Measurements from ENCODE around the gene GLI1. TPM values are rescaled to one million over a fixed set of nuclear protein-coding genes. Genes with fewer than 3 reads are reported as not detected.

GLI1 gene
- total RNA-seq, result 1.1 and 1.3 TPM in 2 replicates

DNA sequence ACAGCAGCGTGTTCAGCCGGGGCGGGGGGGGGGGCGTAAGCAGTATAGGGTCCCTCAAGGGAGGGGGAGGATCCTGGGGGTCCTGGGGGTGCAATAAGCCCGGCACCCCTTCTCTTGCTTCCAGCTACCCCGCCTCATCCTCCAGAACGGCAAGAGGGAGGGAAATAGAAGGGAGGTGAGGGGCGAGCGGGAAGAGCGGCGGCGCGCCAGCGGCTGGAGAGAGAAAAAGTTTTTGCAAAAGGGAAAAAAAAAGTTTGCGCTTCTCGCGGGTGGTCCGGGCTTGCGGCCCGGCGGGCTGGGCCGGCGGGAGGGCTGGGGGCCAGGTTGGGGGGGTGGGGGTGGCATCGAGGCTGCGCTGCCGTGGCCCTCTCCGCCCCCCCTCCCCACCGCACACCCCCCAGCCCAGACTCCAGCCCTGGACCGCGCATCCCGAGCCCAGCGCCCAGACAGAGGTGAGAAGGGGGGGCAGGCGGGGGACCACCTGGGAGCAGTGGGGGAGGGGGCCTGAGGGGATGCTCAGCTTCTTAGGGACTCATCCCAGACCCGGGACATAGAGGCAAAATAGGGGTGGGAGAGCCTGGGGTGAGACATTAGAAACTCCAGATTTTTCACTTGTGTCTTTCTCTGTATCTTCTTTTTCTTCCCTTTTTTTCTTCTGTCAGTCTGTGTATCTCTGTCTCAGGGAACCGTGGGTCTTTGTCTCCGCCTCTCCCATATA is at the start of gene GLI1:
Gene GLI1, plus strand, starts transcription at position 36 of the 718 bp plus-strand sequence. CDS start 3,907 bp downstream, outside the sequence.

DNA sequence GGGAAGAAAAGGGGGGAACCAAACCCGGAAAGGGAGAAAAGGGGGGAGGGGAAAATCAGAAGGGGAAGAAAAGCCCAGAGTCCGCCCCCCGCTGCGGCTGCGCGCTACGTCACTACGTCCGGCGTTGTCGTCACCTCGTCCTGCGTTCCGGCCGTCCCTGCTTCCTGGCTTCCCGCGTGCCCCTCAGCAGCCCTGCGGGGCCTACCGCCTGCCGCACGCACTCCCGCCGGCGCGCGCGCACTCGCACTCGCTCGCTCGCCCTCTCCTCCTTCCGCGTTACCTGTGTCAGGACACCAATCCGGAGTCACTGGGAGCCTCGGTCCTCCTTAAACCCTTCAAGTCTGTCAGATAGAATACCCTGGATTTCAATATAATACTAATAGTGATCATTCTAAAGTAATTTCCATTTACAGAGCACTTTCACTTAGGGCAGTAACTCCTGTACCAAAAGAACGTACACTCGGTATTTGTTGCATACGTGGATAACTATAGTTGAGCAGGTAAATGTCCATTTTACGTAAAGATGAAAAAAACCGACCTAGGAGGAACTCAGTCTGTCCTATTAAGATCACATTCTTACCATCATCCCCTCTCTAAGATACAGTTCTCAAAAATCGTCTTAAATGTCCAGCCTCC is 28.5 kb upstream of the GLI1 start, which contains the start of gene R3HDM2:
Gene R3HDM2, minus strand, starts transcription at position 113 of the 636 bp plus-strand sequence. CDS start 120,615 bp downstream, outside the sequence.

DNA sequence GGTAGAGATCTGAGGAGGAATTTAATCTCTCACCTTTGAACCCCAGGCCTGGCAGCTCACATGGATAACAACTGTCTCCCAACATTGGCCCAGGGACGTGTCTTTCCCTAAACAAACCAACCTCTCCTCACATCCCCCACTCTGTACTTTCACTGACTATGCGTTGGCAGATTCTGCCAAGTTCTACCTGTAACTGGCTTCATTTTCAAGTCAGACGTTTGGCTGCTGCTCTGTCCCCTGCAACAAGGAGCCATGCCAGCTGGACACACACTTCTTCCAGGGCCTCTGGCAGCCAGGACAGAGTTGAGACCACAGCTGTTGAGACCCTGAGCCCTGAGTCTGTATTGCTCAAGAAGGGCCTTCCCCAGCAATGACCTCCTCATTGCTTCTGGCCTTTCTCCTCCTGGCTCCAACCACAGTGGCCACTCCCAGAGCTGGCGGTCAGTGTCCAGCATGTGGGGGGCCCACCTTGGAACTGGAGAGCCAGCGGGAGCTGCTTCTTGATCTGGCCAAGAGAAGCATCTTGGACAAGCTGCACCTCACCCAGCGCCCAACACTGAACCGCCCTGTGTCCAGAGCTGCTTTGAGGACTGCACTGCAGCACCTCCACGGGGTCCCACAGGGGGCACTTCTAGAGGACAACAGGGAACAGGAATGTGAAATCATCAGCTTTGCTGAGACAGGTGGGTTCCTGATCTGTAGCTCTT is 24.9 kb upstream of the GLI1 start, which contains the start of gene INHBC:
Gene INHBC, plus strand, starts transcription at position 268 of the 707 bp plus-strand sequence. Its CDS starts 103 bp downstream, at position 371.

DNA sequence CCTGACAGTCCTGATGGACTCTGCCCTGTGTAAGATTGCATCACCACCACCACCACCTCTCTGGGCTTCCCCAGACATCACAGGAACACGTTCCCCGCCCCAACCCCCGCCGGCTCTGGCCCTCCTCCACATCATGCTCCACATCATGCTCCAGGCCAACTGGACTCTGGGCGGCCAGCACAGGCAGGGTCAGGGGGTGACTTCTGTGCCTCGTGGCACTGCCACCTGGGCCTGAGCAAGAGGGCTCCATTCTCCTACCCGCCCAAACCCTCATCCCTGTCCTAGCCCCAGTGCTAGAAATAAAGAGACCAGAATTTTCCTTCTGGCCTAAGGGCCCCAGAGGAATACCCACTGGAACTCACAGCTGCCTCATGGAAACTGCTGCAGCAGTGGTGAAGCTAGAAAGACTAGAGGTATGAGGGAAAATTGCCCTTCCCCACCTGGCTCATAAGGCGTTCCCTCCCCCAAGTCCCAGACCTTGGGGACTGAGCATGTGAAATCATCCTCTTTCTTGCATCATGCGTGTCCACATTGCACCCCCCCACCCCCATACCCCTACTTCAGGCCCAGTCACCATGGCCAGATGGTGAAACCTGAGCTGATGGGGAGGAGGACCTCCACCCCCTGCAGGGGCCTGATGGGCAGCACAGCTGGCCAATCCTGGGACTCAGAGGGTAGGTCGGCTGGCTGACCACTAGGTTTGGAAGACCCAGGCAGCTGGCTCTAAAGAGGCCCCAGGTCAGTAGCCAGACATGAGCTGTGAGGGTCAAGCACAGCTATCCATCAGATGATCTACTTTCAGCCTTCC is 4.8 kb upstream of the GLI1 start, which contains the start of gene INHBE:
Gene INHBE, plus strand, starts transcription at position 742 of the 808 bp plus-strand sequence. CDS start 230 bp downstream, outside the sequence.

DNA sequence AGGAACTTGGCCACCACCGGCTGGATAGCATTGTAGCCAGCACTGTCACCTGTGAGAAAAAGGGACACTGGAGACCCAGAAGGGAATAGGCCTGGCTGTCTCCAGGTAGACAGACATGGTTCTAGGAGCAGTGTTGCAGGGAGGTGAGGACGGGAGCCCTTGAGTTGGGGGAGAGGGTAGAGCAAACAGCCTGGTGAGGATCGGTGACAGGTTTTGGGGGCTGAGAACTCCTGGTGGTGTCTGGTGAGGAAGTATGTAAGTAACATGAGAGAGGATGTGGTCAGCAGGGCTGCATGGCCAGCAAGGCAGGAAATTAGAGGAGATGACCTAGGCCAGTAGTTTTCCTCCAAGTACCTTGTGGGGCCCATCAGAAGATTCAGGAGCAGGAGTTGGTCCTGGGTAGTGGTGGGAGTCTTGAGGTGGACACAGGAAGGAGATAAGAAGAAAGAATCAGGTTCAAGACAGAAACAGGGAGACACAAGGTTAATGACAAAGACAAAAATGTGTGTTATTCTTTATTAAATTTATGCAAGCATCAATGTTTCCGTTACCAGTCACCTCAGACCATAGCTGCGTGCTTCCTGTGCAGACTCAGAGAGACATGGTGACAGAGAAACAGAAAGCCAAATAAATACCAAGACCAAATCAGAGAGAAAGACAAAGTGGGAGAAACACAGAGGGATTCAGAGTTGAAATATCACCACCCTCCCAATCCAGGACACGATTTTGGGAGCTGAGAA is 20.0 kb downstream of the GLI1 start, which contains the start of gene ARHGAP9:
Gene ARHGAP9, minus strand, starts transcription at position 491 of the 740 bp plus-strand sequence. Its CDS starts 460 bp downstream, at position 31.

DNA sequence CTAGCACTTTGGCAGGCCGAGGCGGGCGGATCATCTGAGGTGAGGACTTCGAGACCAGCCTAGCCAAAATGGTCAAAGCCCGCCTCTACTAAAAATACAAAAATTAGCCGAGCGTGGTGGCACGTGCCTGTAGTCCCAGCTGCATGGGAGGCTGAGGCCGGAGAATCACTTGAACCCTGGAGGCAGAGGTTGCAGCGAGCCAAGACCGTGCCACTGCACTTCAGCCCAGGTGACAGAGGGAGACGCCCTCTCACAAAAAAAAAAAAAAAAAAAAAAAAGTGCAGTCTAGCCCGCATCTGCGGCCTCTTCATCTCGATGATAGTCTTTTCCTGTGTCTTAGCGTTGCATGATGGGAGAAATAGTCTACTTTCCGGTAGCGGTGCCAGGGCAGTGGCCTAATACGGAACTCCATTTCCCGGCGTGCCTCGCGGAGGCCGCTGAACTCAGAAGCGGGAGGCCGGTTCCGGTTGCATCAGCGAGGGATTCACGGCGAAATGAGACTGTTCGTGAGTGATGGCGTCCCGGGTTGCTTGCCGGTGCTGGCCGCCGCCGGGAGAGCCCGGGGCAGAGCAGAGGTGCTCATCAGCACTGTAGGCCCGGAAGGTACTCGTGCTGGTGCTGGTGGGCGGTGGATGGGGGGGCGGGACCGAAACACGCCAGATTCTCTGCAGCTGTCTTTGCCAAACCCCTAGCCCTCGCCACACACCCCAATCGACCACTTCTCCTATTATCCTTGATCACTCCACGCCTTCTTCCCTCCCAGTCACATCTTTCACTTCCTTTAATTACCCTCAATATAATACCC is 28.2 kb downstream of the GLI1 start, which contains the start of gene MARS1:
Gene MARS1, plus strand, starts transcription at position 472 of the 805 bp plus-strand sequence. Its CDS starts 23 bp downstream, at position 495.

DNA sequence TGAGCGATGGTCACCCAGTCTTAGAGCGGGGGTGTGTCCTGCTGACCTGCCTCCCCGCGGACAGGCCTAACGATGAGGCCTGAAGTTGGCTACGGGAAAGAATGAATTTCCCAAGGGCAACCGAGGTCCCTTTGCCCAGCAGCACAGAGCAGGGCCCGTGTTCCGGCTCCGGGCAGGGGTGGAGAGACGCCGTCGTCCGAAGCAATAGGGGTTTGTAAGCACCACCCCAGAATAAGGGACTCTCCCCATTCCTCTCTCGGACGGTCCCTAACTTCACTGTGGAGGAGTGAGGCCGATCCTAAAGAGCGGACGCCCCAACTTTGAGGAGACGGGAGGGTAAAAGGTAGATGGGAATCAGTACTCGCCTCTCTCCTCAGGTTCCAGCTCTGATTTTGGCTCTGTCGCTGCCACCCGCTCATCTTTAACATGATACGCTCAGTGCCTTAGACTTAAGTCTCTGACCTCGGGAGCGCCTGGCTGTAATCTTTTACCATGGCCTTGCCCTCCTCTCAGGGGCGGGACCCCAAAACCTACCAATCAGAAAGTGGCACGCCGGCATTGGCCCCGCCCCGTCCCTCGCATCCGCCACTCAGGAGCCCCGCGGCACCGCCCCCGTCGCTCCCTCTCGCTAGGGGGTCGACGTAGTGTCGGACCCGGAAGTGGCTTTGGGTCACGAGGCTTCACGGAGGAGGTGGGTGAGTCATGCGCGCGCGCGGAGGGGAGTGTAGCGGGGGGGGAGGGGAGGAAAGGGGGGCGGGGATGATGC is 60.7 kb downstream of the GLI1 start, which contains the start of gene DDIT3:
Gene DDIT3, minus strand, starts transcription at position 462 of the 766 bp plus-strand sequence. CDS start 3,108 bp downstream, outside the sequence.

Small RNA genes lying within 50 kb of the gene (small RNA-seq; reads per million reads assigned to genes)
- gene MIR616 (ENCODE audit: low replicate concordance), result 0.16 reads per million
- not detected for gene RNU6-879P (ENCODE audit: low replicate concordance)

Other genes starting within 250 kb of the GLI1 start
- gene NXPH4, start 243.0 kb upstream of the GLI1 start, total RNA-seq, result 1.4 and 1.8 TPM in 2 replicates
- 254 and 673 TPM in 2 replicates for gene SHMT2, start 230.1 kb upstream of the GLI1 start, total RNA-seq
- 0.43 and 0.66 TPM in 2 replicates for gene STAC3, start 208.6 kb upstream of the GLI1 start, total RNA-seq
- 22.9 and 24.7 TPM in 2 replicates for gene R3HDM2, start 28.7 kb upstream of the GLI1 start, total RNA-seq
- gene INHBC, start 25.0 kb upstream of the GLI1 start, total RNA-seq, result not detected in 2 replicates
- 0.43 and 5.7 TPM in 2 replicates for gene INHBE, start 4.5 kb upstream of the GLI1 start, total RNA-seq
- 0.14 and 0.66 TPM in 2 replicates for gene ARHGAP9, start 20.1 kb downstream of the GLI1 start, total RNA-seq
- gene MARS1, start 28.3 kb downstream of the GLI1 start, total RNA-seq, result 174 and 327 TPM in 2 replicates
- 12.7 and 433 TPM in 2 replicates for gene DDIT3, start 60.7 kb downstream of the GLI1 start, total RNA-seq
- gene MBD6, start 63.0 kb downstream of the GLI1 start, total RNA-seq, result 7.0 and 12.5 TPM in 2 replicates
- 106 and 107 TPM in 2 replicates for gene DCTN2, start 87.4 kb downstream of the GLI1 start, total RNA-seq
- gene KIF5A, start 90.3 kb downstream of the GLI1 start, total RNA-seq, result under 0.01 and 0.14 TPM in 2 replicates
- 30.6 and 31.4 TPM in 2 replicates for gene PIP4K2C, start 131.4 kb downstream of the GLI1 start, total RNA-seq
- 21.2 and 22.5 TPM in 2 replicates for gene DTX3, start 145.0 kb downstream of the GLI1 start, total RNA-seq
- gene ARHGEF25, start 151.7 kb downstream of the GLI1 start, total RNA-seq, result 9.0 and 9.8 TPM in 2 replicates
- gene B4GALNT1, start 173.4 kb downstream of the GLI1 start, total RNA-seq, result 2.8 and 5.3 TPM in 2 replicates
- 113 and 651 TPM in 2 replicates for gene OS9, start 234.3 kb downstream of the GLI1 start, total RNA-seq

Data from placental pericyte (primary cell).